Stimulated activated naive CD8-positive, alpha-beta T cell treated with anti-CD3 and anti-CD28 coated beads, Interleukin-15, Interleukin-2, amounts not matched to agents 100 U/mL and 50 U/mL, for 24 hours (primary cell): Measurements from ENCODE around the gene NTN3.
"Not testable (repeated sequence)": the region's sequence is repeated elsewhere in the genome, so short reads cannot be mapped to it uniquely, and the experiment has no call there.

ENCODE experiments used
- ATAC-seq: fragments of 150-1000 bp; cut with Tn5 transposase; one replicate; pipeline ENCODE4 v1.10.0; 2021
- DNase-seq: peaks from one replicate; pipeline ENCODE4 v3.0.0; 2021

Gene NTN3

GRCh38 chr16:2441143-2441804 is 29.8 kb upstream of the NTN3 start:
- not testable (repeated sequence) for DNase-seq, ATAC-seq

- ATAC-seq (no peak), DNase-seq (no peak)
These were observed 27.5 kb upstream of the NTN3 start for GRCh38 chr16:2443555-2443954.

- ATAC-seq = no peak
- DNase-seq = no peak
These were observed 23.0 kb upstream of the NTN3 start for GRCh38 chr16:2447920-2448583.

GRCh38 chr16:2449118-2449517 is 22.0 kb upstream of the NTN3 start:
- DNase-seq = no peak
- ATAC-seq = no peak

GRCh38 chr16:2450535-2450934 is 20.6 kb upstream of the NTN3 start:
- ATAC-seq = no peak
- no peak for DNase-seq

GRCh38 chr16:2450975-2451381 is 20.1 kb upstream of the NTN3 start:
- ATAC-seq = no peak
- DNase-seq = no peak

GRCh38 chr16:2451851-2452320 is 19.2 kb upstream of the NTN3 start:
- no peak for ATAC-seq
- DNase-seq = no peak

GRCh38 chr16:2452650-2453049 is 18.4 kb upstream of the NTN3 start:
- DNase-seq = no peak
- no peak for ATAC-seq

GRCh38 chr16:2455081-2455845 is 15.8 kb upstream of the NTN3 start:
- ATAC-seq = no peak
- no peak for DNase-seq

- ATAC-seq (no peak), DNase-seq (no peak)
These were observed 14.4 kb upstream of the NTN3 start for GRCh38 chr16:2456551-2457153.

- DNase-seq (no peak), ATAC-seq (no peak)
These were observed 13.8 kb upstream of the NTN3 start for GRCh38 chr16:2457267-2457666.

GRCh38 chr16:2457946-2458345 is 13.2 kb upstream of the NTN3 start:
- DNase-seq (no peak), ATAC-seq (no peak)

GRCh38 chr16:2458887-2459646 is 12.0 kb upstream of the NTN3 start:
- no peak for ATAC-seq
- no peak for DNase-seq

- peak; percentile 93 for ATAC-seq
- peak; percentile 99 for DNase-seq
These were observed 11.3 kb upstream of the NTN3 start, which contains the start of gene TEDC2 for GRCh38 chr16:2459647-2460390. TEDC2 (plus strand) TSS chr16:2460109; CDS start chr16:2460145, 36 bp downstream.

GRCh38 chr16:2460391-2460713 is 10.7 kb upstream of the NTN3 start:
- DNase-seq = no peak
- ATAC-seq = no peak

GRCh38 chr16:2460916-2461315 is 10.2 kb upstream of the NTN3 start:
- ATAC-seq = no peak
- no peak for DNase-seq

- DNase-seq (no peak), ATAC-seq (no peak)
These were observed 8.8 kb upstream of the NTN3 start for GRCh38 chr16:2462031-2462866.

GRCh38 chr16:2464333-2464732 is 6.8 kb upstream of the NTN3 start:
- DNase-seq (no peak), ATAC-seq (no peak)

GRCh38 chr16:2465653-2466415 is 5.3 kb upstream of the NTN3 start:
- ATAC-seq (no peak), DNase-seq (no peak)
